ENCODE results near the gene LRMDA. TPM values are rescaled to one million over a fixed set of nuclear protein-coding genes. Genes with fewer than 3 reads are reported as not detected.

LRMDA gene
- polyA plus RNA-seq, 1 donor (not counting 4 experiments of a cell fraction or from before 2014, with no cell fraction given) = not detected

DNA sequence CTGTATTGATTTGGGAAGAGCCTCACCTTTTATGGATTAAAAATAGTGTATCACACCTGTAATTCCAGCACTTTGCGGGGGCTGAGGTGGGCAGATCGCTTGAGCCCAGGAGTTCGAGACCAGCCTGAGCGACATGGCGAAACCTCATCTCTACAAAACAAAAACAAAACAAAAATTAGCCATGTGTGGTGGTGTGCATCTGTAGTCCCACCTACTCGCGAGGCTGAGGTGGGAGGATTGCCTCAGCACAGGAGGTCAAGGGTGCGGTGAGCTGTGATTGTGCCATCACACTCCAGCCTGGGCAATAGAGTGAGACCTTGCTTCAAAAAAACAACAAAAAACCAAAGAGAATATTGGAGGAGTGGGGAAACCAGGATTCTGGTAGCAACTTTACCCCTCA, 79.6 kb downstream of the LRMDA start:
- Histone ChIP-seq H3K79me2 (ENCODE audit: control insufficient read depth, insufficient read depth, low read length) (no peaks in the 10 kb centered on the region), H3K27me3 (ENCODE audit: control insufficient read depth, extremely low read depth, insufficient read depth, low read length) (no peaks in the 10 kb centered on the region), H2AFZ (ENCODE audit: control insufficient read depth, low read length) (no peak overlapping the region), H3K9ac (ENCODE audit: control insufficient read depth, extremely low read depth, insufficient read depth, low read length) (no peak overlapping the region), H4K20me1 (ENCODE audit: control insufficient read depth, extremely low read depth, insufficient read depth, low read length) (no peaks in the 10 kb centered on the region), H3K4me3 (ENCODE audit: control insufficient read depth in 2 of 3, extremely low read depth in 1 of 3, insufficient read depth in 2 of 3, low read depth in 1 of 3, low read length in 3 of 3) (no peak overlapping the region), H3K36me3 (ENCODE audit: control insufficient read depth in 2 of 2, extremely low read depth in 1 of 2, insufficient read depth in 2 of 2, low read length in 2 of 2) (no peaks in the 10 kb centered on the region), H3K4me1 (ENCODE audit: control insufficient read depth, extremely low read depth, insufficient read depth, low read length) (peaks cover 10% of the 10 kb centered on the region), H3K27ac (ENCODE audit: control insufficient read depth, insufficient read depth, low read length) (no peak overlapping the region), H3K4me2 (ENCODE audit: control insufficient read depth, extremely low read depth, insufficient read depth, low read depth, low read length) (no peak overlapping the region), H3K9me3 (ENCODE audit: control insufficient read depth, low read depth, low read length) (no peaks in the 10 kb centered on the region), H3K9me1 (ENCODE audit: control insufficient read depth, extremely low read depth, insufficient read depth, low read length) (no peaks in the 10 kb centered on the region)
- dilution Hi-C loops (cut with MboI; ENCODE audit: extremely low pct_ligation_motif_present, low sequenced_read_pairs) = no loop called here
- TF ChIP-seq EZH2 (IDR thresholded peaks at IDR 0.05; ENCODE audit: low read length) = no peak
- FAIRE-seq (no peak), DNase-seq (ENCODE audit: low read depth, low spot score) (no peak)

GRCh38 chr10:75512203-75512933, 80.9 kb downstream of the LRMDA start:
- H3K9ac ChIP-seq (ENCODE audit: control insufficient read depth, extremely low read depth, insufficient read depth, low read length) = no peak overlapping the region
- H3K27ac ChIP-seq (ENCODE audit: control insufficient read depth, insufficient read depth, low read length) = no peak overlapping the region
- H3K79me2 ChIP-seq (ENCODE audit: control insufficient read depth, insufficient read depth, low read length) = no peaks in the 10 kb centered on the region
- no peak for DNase-seq (ENCODE audit: low read depth, low spot score)
- TF ChIP-seq EZH2 (IDR thresholded peaks at IDR 0.05; ENCODE audit: low read length) = no peak
- TF ChIP-seq CTCF (optimal IDR thresholded peaks at IDR 0.05 in 1 of 3, IDR thresholded peaks at IDR 0.05 in 1 of 3, conservative IDR thresholded peaks at IDR 0.05 in 1 of 3; ENCODE audit: extremely low read depth in 1 of 3, insufficient read depth in 2 of 3, low read length in 3 of 3) = no peak
- H2AFZ ChIP-seq (ENCODE audit: control insufficient read depth, low read length) = no peak overlapping the region
- FAIRE-seq = no peak
- no peak overlapping the region for H3K4me3 ChIP-seq (ENCODE audit: control insufficient read depth in 2 of 3, extremely low read depth in 1 of 3, insufficient read depth in 2 of 3, low read depth in 1 of 3, low read length in 3 of 3)
- H3K4me1 ChIP-seq (ENCODE audit: control insufficient read depth, extremely low read depth, insufficient read depth, low read length) = peaks cover 10% of the 10 kb centered on the region
- H3K36me3 ChIP-seq (ENCODE audit: control insufficient read depth in 2 of 2, extremely low read depth in 1 of 2, insufficient read depth in 2 of 2, low read length in 2 of 2) = no peaks in the 10 kb centered on the region
- H3K9me3 ChIP-seq (ENCODE audit: control insufficient read depth, low read depth, low read length) = no peaks in the 10 kb centered on the region
- H4K20me1 ChIP-seq (ENCODE audit: control insufficient read depth, extremely low read depth, insufficient read depth, low read length) = no peaks in the 10 kb centered on the region
- no peak overlapping the region for H3K4me2 ChIP-seq (ENCODE audit: control insufficient read depth, extremely low read depth, insufficient read depth, low read depth, low read length)
- dilution Hi-C loops (cut with MboI; ENCODE audit: extremely low pct_ligation_motif_present, low sequenced_read_pairs) = no loop called here
- H3K9me1 ChIP-seq (ENCODE audit: control insufficient read depth, extremely low read depth, insufficient read depth, low read length) = no peaks in the 10 kb centered on the region
- no peaks in the 10 kb centered on the region for H3K27me3 ChIP-seq (ENCODE audit: control insufficient read depth, extremely low read depth, insufficient read depth, low read length)

Measured in keratinocyte (primary cell).